T-helper 2 cell treated with Interferon-gamma antibody and Interleukin-4, amounts not matched to agents 100 ng/mL and 5 ng/mL, for 36 hours (primary cell): Measurements from ENCODE around the gene RNF212B. TPM values are rescaled to one million over a fixed set of nuclear protein-coding genes. Genes with fewer than 3 reads are reported as not detected.
"Not testable (repeated sequence)": the region's sequence is repeated elsewhere in the genome, so short reads cannot be mapped to it uniquely, and the experiment has no call there.

Source experiments
- intact Hi-C: fragments of 100-400 bp; cut with micrococcal nuclease; formaldehyde crosslinking; loops from one replicate; pipeline ENCODE4 v1.15.1; 2023
- total RNA-seq: library from RNA; stranded (reverse); gene quantifications from 2 replicates; pipeline ENCODE4 v1.2.3, GENCODE V29; 2022

RNF212B gene
- total RNA-seq, 1 donor from 2014 or later, result not detected

DNA sequence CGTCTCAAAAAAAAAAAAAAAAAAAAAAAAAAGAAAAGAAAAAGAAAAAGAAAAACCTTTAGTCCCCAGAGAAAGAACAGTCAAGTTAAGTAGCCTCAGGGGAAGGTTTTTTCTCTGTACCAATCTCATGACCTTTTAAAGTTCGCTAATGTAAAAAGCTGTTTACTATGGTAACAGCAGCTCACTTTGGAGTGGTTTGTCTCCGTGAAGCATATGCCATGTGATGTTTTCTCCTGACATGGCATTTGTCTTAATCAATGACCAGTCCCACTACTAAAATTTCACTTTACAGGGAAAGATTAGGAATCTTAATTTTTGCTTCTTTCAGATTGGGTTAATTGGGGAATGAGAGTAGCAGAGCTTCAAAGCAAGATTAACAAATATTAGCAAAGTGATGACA lies 4.3 kb downstream of the RNF212B start:
- intact Hi-C loops, result no loop called here

DNA sequence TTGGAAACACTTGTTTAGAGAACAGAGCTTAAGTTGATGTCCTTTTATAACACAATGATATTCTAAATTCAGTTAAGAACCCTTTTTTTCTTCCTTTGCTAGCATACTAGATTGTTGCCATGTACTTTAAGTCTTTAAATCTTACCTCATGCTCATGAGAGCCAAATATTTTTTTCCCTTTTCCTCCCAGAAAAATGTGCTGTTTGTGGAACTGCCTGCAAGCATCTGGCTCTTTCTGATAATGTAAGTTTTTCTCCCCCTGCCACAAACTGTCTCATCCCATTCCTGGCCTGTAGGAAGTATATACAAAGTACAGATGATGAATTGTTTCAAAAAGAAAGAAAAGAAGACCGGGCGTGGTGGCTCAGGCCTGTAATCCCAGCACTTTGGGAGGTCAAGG lies 5.3 kb downstream of the RNF212B start:
- intact Hi-C loops, result no loop called here

DNA sequence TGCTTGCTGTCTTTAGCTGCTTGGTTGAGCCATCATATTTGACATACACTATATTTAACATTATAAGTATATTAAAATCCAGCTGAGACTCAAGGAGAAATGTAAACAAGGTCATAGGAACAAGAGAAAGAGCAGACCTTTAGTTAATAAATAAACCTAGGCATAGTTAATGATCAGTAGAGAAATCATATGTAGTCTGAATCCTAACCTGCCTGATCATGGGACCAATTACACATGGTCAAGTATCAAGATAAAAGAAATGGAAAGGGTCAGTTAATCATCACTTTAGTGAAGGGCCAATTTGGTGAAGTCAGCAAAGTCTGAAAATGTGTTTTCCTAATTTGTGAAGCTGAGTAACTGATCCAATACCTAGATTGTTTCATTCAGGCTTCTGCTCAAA lies 7.5 kb downstream of the RNF212B start:
- intact Hi-C loops, result no loop called here

DNA sequence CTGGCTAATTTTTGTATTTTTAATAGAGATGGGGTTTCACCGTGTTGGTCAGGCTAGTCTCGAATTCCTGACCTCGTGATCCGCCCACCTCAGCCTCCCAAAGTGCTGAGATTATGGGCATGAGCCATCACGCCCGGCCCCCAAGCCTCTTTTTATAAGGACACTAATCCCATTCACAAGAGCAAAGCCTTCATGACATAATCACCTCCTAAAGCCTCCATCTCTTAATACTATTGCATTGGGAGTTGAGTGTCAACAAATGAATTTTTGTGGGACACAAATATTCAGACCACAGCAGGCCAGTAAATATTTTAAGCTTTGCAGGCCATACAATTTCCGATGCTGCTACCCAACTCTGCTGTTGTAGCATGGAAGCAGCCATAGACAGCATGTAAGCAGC lies 10.9 kb downstream of the RNF212B start:
- intact Hi-C loops, result no loop called here

DNA sequence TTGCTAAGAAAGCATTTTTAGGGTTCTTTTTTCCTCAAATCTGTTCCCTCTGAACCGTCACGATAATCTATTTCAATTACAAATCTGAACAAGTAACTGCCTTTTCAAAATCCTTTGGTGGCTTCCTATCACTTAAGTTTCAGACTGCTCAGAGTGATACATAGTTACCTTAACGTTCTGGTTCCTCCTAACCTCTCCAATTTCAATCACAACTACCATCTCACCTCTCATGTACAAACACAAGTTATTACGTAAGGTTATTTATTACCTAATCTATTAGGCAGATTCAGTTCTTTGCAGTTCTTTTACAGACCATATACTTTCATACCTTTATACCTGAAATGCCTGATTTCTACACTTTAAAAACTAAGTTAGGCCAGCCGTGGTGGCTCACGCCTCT lies 12.1 kb downstream of the RNF212B start:
- intact Hi-C loops, result no loop called here

DNA sequence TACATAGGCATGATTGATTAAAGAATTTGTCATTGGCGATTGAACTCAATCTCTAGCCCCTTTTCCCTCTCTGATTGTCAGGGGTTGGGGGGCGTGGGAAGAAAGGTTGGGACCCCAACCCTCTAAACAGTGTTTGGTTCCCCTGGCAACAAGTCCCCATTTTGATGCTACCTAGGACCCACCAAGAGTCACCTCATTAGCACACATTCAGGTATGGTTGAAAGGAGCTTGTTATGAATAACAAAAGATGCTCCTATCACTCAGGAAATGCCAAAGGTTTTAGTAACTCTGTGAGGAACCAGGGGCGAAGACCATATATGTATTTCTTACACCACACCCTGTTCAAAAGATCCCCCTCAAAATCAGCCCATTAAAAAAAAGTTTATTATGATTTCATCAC lies 14.3 kb downstream of the RNF212B start:
- intact Hi-C loops, result no loop called here

DNA sequence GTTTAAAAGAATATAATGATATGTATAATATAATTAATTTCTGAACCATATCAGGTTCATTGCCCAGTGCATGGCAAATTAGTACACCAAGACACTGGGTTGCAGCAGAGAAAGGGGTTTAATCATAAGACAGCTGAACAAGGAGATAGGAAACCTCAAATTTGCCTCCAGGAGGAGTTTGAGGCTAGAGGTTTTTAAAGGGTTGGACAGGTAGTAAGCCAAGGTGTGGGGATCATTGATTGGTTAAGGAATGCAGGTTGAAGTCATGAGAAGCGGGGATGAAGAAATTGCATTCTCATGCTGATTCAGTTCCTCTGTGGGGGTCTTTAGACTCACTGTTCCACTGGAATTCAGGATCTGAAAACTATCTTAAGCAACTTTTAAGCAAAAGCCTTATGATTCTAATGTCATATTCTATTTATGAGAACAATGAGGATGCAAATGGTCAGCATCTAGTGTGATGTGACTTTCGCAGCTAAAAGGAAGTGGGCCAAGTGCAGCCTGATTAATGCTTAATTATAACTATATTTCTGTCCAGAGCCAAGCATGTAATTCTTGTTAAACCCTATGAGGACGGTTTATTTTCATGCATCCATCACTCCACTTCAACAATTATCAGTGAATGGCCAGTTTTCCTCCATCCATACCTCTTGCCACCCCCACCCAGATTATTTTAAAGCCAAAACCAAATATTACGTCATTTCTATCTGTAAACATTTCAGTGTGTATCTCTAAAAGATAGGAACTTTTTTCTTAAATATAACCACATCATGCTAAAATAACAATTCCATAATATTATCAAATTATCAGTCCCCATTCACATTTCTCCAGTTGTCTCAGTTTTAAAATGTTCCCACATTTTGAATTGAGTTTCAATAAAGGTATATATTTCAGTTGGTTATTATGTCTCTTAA lies 14.9 kb downstream of the RNF212B start:
- intact Hi-C loops, result no loop called here

DNA sequence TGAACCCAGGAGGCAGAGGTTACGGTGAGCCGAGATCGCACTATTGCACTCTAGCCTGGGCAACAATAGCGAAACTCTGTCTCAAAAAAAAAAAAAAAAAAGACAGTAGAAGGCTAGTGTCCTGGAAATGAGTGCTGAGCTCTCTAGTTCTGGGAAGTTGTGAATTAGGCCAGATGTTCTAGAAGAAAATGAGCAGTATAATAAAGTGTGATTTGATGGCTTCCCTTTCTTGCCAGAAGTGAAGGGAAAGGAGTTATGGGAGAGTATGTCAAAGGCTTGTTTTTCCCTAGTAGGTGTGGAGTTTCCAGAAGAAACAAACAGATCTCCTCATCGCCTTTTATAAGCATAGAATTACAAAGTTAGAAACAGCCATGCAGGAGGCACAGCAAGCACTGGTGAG lies 20.5 kb downstream of the RNF212B start:
- intact Hi-C loops, result no loop called here

DNA sequence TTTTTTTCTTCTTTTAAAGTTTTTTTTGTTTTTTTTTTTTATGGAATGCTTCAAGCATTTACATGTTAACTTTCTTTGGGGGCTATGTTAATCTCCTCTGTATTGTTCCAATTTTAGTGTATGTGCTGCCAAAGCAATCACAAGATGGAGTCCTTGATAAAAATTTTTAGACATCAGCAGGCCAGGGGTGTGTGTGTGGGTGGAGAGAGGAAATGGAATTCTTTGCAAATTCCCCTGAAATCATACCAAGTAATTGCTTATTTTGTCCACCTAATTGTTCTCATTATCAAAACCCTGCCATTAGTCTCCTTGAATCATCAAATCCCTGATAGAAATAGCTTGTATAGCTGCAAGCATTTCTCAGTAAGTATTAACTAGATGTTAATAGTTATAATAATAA lies 21.7 kb downstream of the RNF212B start:
- intact Hi-C loops, result no loop called here

DNA sequence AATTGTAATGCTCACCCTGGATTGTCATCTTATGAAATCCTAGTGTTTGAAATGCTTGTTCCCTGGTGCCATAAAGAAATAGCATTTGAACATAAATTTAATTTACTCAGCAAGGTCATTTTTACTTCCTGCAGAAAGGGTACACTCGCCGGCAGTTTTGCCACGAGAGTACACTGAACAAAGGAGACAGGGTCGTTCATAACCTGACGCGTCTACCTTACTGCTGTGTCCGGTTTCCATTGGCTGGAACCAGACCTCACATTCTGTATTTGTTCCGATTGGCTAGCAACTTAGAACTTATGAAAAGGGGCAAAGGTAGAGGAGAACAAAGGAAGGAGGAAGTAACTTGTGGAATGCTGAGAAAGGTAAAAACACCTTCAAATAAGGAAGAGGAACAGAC lies 23.1 kb downstream of the RNF212B start:
- intact Hi-C loops, result not testable (repeated sequence)

DNA sequence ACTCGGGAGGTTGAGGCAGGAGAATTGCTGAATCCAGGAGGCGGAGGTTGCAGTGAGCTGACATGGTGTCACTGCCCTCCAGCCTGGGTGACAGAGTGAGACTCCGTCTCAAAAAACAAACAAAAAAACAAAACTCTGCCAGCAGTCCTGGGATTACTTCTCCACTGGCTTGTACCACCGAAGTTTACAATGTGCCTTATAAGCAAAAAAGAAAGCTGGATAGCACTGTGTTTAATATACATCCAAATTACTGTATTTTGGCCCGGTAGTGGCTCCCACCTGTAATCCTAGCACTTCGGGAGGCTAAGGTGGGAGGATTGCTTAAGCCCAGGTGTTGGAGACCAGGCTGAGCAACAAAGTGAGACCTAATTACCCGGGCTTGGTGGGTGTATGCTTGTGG lies 31.5 kb downstream of the RNF212B start:
- intact Hi-C loops, result no loop called here

DNA sequence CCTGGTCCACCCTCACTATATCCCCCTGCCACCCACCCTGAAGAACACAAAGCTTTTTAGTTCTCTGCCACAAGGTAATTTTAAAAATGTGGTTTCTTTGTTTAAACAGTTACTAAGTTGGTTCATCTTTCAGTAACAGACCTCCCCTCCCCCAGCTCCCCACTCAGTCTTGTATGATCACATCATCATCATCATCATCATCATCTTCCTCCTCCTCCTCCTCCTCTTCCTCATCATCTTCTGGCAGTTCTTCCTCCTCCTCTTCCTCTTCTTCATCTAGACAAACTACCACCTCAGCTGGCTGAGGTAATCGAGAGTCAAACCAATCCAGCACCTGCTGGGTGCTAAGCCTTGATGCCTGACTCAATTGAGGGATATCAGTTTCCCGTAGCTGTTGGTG lies 37.7 kb downstream of the RNF212B start:
- intact Hi-C loops, result no loop called here

DNA sequence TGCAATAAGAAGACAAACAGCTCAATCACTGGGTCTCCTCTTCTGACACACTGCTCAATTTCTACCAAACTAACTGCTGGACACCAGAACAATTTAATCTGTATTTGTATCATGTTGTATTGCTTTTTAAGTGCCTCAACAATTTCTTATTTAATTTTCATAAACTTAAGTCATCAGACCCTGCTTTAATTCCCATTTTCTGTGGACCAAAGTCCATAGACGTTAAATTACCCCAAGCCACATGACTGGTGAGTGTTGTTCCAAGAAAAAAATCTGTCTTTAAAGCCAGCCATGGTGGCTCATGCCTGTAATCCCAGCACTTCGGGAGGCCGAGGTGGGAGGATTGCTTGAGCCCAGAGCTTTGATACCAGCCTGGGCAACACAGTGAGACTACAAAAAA lies 39.5 kb downstream of the RNF212B start:
- intact Hi-C loops, result no loop called here

DNA sequence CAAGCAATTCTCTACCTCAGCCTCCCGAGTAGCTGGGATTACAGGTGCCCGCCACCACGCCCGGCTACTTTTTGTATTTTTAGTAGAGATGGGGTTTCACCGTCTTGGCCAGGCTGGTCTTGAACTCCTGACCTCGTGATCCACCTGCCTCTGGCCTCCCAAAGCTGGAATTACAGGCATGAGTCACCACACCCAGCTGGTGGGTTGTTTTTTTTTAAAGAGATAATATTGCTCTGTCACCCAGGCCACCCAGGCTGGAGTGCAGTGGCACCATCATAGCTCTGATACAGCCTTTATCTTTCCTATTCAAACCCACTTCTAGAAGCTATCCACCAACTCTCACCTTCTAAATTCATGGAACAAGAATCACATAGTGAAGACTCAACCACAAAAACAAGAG lies 40.2 kb downstream of the RNF212B start:
- intact Hi-C loops, result not testable (repeated sequence)

DNA sequence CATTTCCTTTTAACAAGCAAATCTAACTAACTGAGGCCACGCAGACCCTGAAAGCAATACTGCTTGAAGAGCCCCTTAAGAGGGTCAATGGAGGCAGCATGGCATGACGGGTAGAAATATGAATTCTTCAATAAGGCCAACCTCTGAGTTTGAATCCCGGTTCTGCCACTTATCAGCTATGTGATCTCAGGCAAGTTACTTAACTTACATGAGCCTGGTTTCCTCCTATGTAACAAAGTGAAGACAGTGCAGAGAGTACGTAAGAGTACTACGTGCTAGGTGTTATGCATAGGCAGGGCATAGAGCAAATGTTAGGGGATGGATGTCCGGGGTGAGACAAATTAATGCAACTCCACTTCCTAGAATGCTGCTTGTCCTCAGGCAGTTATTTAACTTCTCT lies 43.5 kb downstream of the RNF212B start:
- intact Hi-C loops, result no loop called here

DNA sequence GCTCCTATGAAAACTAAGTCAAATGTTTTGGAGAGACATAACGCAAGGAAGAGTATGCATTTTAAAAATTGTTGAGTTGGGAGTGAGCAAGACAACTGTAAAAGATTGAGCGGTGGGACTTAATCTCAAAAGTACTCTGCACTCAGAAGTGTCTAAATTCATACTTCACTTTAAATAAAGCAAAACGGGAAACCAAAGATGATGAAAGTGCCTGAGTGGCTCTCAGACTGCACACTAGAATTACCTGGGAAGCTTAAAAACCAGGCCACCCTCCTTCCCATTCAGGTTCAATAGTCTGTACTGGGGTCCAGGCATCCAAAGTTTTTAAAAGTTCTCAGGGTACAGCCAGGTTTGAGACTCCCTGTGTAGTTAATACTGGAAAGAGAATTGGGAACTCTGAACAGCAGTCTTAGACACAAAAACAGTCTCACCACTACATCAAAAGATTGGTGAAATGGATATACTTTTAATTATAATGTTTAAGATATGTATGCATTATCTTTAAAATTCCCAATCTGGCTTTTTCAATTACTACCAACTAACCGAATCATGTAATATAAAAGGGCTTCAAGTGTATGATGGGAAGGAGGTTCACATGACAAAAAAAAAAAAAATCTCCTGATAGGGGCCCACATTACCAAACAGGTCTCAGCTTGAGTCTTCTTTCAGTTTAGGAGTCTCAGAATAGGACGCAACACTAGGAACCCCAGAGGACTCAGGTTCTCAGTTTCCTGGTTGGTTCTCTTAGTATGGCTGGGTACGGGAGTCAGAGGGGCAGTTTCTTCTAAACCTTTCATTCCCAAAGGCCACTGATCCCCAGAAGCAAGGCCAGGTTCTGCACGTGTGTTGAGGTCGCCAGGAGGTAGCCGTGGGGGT lies 47.2 kb downstream of the RNF212B start:
- intact Hi-C loops, result no loop called here

DNA sequence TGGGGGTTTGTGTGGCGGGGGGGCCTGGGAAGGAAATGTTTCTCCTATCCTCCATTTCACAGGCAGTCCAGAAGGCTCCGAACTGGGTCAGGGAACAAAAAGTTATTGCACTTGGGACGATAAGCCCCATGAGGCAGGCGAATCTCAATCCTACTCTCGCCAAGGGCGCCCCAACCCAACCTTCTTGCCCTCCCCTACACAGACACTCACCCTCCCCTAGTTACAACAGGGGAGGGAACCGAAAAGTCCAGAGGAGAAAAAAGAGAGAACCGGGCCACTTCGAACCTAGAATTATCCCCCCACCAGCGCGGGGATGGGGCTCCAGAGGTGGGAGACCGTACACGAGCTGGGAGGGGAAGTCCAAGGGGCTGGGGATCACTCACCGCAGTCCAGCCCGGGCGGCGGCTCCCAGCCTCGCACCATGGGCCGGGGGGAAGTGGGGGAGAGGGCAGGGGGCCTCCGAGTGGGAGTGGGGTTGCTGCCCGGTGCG lies 47.8 kb downstream of the RNF212B start:
- intact Hi-C loops, result loop anchor here (1.0 to 2.0 kb wide), 5 partner anchors 10 to 366 kb away; partner anchors contain the start of genes PABPN1 and RBM23

DNA sequence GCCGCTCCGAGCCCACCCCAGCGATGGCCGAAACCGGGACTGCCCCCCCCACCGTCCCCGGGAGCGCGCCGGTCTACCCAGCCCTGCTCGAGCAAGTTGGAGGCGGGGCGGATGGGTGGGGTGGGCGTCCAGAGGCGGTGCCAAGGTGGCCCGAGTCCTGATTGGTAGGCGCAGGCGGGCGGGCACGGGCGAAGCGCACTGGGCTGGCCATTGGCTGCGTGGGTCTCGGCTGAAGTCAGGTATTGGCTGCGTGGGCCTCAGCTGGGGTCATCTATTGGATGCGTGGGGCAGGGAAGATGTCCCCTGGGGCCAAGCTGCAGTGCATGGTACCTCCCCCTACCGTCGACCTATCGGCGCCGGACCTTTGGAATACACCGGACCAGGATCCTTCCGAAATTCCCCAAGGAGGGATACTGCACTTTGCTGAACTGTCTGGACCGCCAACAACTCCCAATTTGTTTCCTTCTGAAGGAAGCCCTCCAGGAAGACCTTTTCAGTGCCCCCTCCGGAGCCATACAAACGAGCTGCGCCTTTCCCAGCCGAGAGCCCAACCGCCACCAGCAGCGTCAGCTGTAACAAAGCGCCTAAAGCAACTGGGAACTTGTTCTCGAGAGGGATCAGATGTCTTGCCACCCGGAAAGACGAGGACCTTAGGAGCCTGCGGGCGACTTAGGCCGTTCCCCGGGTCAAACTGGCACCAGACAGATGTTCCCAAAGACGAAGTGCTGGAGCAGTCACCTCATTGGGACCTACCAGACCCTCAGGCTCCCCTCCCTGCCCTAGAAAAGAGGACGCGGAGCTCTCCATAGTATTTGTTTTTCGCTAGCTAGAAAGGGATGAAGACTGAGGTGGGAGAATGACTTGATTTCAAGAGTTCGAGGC lies 48.5 kb downstream of the RNF212B start, which contains the start of gene HOMEZ:
Gene HOMEZ, minus strand, starts transcription at position 113 of the 882 bp plus-strand sequence. CDS start 180 bp downstream, outside the sequence.
- intact Hi-C loops, result loop anchor here (1.0 to 2.0 kb wide), 5 partner anchors 9 to 367 kb away; partner anchors contain the start of genes PABPN1 and RBM23

DNA sequence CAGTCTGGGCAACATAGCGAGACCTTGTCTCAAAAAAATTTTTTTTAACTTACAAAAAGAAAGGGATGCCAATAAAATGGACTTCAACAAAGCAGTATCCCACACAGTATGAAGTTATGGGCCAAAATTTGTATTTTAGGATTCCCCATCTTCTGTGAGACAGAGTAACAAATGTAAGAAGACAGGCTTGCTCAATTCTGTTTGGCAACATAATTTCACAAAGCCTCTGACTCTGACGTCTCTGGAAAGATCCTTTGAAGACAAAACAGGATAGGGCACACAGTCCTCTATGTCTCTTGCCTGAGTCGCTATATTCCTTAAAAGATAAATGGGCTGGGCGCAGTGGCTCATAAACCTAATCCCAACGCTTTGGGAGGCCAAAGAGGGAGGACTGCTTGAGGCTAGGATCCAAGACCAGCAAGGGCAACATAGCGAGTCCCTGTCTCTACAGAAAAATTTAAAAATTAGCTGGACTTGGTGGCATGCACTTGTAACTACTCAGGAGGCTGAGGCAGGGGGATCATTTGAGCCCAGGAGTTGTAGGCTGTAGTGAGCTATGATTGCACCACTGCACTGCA lies 49.3 kb downstream of the RNF212B start:
- intact Hi-C loops, result loop anchor here (1.0 to 2.0 kb wide), 5 partner anchors 8 to 368 kb away; partner anchors contain the start of genes PABPN1 and RBM23
